GM12873 (cell line): ENCODE measurements around the gene GRID2.

Source experiments
- CTCF ChIP-seq: IDR thresholded peaks from 2 replicates; pipeline ENCODE4 v1.5.1; 2012; ENCODE audit warnings: low read depth, mild to moderate bottlenecking, moderate library complexity, low read length, control low read depth; ENCODE audit not compliant: insufficient read depth; ENCODE audit errors: missing control alignments

Gene GRID2

DNA sequence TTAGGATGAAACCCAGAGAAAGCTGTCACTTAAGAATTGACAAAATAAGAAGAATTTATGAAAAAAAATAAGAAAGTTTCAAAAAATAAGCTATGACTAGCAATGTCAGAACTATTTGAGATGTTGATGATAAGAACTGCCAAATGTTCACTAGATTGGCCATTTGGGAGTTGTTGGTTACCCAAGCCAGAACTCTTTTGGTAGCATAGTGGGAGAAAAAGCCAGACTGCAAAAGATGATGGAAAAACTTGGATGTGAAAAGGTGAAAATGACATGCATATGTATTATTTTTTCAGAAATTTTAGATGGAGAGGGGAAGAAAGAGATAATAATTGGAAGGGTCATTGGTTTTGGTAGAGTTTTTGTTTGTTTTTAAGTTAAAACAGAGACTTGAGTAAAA is 1127.6 kb downstream of the GRID2 start:
- TF ChIP-seq CTCF: no peak

- TF ChIP-seq CTCF: no peak
Measured at GRCh38 chr4:93433840-93434239, 1130.1 kb downstream of the GRID2 start.

GRCh38 chr4:93436000-93436626 is 1132.3 kb downstream of the GRID2 start:
- no peak for TF ChIP-seq CTCF

DNA sequence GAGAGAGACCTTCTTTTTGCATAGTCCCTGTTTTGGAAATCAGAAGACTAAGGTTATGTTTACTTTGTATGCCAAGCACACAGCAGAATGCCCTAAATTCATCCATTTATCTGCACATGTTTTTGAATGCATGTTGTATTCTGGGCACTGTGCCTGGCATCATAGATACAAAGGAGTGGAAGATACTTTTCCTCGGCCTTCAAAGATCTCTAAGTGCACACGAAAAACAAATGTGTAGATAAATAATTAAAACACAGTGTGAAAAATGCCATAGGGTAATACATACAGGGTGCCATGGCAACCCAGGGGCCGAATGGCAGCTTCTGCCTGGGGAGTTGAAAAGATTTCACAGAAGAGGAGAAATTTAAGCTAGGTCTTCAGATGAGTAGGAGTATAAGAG is 1134.2 kb downstream of the GRID2 start:
- no peak for TF ChIP-seq CTCF

DNA sequence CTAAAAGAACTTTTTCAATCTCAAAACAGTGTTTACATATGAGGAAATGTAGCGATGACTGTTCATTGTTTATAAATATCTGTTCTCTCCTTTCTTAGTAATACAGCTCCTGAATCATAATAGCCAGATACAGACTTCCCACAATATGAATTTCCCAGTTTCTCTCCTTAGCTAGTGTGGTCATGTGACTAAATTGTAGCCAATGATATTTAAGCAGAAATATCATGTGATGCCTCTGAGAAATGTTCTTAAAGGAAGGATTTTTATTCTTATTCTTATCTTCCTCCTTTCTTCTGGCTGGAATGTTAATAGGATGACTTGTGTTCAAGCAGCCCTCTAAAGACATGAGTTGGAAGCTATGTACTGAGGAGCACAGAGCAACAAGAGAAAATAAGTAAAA is 1141.1 kb downstream of the GRID2 start:
- no peak for TF ChIP-seq CTCF

DNA sequence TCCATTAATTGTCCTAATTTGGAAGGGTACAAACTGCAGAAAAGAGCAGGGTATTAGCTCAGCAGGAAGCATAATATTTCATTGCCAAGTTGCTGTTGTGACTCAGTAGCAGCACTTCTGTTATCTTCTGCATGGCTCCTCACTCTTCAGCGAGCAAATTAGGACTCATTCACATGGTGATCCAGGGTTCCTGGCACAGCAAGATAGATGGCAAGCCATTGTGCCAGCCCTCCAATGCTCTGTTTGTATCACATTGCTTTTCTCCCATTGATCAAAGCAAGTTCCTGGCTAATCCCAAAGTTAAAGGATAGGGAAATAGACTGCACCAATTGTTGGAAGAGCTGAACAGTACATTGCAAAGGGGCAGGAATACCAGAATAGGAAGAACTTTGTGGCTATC is 1142.3 kb downstream of the GRID2 start:
- TF ChIP-seq CTCF: no peak

DNA sequence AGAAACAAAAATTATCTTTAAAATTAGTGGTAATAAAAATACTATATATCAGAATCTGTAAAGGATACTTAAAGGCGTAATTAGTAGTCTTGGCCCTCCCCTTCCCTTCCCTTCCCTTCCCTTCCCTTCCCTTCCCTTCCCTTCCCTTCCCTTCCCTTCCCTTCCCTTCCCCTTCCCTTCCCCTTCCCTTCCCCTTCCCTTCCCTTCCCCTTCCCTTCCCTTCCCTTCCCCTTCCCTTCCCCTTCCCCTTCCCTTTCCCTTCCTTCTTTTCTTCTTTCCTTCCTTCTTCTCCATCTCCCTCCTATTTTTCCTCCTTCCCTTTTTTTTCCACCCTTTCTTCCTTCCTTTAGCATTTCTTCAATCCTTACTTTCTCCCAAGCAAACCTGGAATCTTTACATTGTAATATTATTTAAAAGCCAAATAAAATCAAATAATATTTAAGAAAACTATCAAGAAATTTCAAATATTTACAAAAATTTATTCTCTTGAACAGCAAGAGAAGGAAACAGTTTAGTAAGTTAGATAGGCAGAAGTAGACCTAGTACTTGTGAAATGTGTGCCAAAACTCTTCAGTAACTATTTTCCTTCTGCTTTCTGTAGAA is 1145.0 kb downstream of the GRID2 start:
- TF ChIP-seq CTCF: no peak
